GM23248 (cell line): ENCODE data around the gene PLEKHH3.

ENCODE experiments used
- EZH2 ChIP-seq: fragments of 200-600 bp; sonication (generic); IDR thresholded peaks from 2 replicates; pipeline ENCODE4 v1.6.1; 2018; ENCODE audit warnings: antibody characterized with exemption, mild to moderate bottlenecking; ENCODE audit not compliant: insufficient read depth, poor library complexity, severe bottlenecking
- EZH2phosphoT487 ChIP-seq: fragments of 200-600 bp; sonication (generic); IDR thresholded peaks from 2 replicates; pipeline ENCODE4 v1.6.1; 2018; ENCODE audit warnings: antibody characterized with exemption, moderate library complexity, mild to moderate bottlenecking, low read depth; ENCODE audit not compliant: insufficient read depth

GRCh38 chr17:42642336-42642735 is 34.5 kb downstream of the PLEKHH3 start:
- TF ChIP-seq EZH2 = no peak
- TF ChIP-seq EZH2phosphoT487 = no peak
